HG03097 (cell line): ENCODE data around the gene UBE2F.
"Not testable (repeated sequence)": the region's sequence is repeated elsewhere in the genome, so short reads cannot be mapped to it uniquely, and the experiment has no call there.

Experiments
- ATAC-seq: cut with Tn5 transposase; IDR thresholded peaks from one replicate; pipeline ENCODE4 v1.9.1; 2021; ENCODE audit not compliant: unreplicated experiment, low FRiP score

The UBE2F gene

DNA sequence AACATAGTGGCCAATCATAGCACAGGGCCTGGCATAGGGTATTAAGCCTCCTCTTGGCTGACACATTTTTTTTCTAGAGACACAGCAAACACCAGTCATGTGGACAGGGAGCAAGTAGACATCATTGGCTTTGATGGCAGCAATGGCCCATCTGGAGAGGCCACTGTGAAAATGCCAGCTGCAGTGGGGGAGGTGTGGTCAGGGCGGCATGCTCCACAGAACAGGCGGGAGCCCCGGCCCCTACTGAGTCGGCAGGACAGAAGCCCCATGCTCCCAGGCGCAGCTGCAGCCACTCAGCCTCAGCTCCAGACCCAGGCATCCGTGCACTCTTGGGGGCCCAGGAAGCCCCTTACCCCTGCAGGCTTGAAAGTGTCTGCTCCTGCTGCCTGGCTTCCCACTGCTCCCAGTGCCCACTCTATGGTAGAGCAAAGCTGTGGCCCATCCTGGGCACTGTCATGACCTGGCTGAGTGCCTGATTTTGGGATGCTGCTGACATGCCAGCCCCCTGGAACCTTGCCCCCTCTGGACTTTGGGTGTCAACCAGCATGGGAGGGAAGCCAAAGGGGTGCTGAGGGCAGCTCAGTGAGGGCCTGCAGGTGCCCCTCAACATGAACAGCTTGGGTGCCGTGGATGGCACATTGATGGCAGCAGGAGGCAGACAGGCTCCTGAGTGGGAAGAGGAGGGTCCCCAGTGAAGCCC, 23.3 kb upstream of the UBE2F start:
- no peak for ATAC-seq

DNA sequence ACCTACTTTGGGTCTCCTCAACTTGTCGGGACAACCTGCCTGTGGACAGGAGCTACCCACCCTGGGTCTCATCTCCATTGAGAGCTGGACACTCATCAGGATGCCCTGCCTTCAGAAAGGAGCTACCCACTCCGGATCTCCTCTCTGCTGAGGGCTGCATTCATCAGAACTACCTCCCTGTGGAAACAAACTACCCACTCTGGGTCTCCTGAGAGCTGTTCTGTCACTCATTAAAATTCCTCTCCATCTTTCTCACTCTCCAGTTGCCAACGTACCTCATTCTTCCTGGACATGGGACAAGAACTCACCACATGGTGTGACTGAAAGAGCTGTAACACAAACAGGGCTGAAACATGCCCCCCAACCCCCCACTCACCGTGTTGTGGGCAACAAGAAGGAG, 22.5 kb upstream of the UBE2F start:
- no peak for ATAC-seq

DNA sequence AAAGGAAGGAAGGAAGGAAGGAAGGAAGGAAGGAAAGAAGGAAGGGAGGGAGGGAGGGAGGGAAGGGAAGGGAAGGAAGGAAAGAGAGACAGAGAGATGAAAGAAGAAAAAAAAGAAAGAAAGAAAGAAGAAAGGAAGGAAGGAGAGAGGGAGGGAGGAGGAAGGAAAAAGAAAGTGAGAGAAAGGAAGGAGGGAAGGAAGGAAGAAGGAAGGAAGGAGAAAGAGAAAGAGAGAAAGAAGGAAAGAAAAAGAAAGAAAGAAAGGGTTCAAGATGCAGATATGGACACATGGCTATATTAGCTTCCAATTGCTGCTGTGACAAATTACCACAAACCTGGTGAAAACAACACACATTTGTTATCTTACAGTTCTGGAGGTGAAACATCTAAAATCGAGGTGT, 20.4 kb upstream of the UBE2F start:
- ATAC-seq, result no peak

DNA sequence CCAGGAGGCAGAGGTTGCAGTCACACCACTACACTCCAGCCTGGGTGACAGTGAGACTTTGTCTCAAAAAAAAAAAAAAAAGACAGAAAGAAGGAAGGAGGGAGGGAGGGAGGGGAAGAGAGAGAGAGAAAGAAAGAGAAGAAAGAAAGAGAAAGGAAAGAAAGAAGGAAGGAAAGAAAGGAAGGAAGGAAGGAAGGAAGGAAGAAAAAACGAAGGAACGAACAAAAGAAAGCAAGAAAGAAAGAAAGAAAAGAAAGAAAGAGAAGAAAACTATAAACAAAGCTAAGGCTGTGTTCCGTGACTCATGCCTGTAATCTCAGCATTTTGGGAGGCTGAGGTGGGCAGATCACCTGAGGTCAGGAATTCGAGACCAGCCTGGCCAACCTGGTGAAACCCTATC, 15.5 kb upstream of the UBE2F start:
- not testable (repeated sequence) for ATAC-seq

DNA sequence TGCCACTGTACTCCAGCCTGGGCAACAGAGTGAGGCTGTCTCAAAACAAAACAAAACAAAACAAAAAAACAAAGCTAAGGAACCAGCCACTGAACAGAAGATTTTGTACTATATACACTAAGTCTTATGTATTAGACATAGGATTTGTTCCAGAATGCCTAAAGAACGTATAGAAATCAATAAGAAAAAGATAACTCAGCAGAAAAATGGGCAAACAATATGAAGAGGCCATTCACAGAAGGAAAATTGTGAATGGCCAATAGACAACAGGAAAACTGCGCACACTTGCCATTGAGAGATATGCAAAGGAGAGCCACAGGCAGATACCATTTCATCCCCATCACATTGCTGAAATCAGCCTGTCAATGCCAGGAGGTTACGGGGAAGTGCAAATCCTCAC, 14.9 kb upstream of the UBE2F start:
- ATAC-seq, result no peak

DNA sequence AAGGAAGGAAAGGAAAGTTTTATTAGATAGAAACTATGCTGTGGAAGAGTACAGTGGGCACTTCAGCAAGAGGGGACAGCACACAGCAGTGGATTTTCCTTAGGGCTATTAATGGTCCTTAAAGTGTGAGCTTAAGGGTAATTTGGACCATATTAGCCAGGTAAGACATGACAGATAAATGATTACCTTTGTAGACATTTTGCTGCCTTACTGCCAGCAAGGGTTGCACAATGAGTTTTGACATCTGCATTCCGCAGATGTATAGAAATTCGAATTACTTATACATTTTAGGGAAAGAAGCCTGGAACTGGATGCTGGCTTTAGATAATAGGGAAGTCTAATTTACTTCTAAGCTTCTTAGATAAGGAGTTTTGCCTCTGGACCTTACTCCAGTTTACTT, 14.0 kb upstream of the UBE2F start:
- no peak for ATAC-seq

DNA sequence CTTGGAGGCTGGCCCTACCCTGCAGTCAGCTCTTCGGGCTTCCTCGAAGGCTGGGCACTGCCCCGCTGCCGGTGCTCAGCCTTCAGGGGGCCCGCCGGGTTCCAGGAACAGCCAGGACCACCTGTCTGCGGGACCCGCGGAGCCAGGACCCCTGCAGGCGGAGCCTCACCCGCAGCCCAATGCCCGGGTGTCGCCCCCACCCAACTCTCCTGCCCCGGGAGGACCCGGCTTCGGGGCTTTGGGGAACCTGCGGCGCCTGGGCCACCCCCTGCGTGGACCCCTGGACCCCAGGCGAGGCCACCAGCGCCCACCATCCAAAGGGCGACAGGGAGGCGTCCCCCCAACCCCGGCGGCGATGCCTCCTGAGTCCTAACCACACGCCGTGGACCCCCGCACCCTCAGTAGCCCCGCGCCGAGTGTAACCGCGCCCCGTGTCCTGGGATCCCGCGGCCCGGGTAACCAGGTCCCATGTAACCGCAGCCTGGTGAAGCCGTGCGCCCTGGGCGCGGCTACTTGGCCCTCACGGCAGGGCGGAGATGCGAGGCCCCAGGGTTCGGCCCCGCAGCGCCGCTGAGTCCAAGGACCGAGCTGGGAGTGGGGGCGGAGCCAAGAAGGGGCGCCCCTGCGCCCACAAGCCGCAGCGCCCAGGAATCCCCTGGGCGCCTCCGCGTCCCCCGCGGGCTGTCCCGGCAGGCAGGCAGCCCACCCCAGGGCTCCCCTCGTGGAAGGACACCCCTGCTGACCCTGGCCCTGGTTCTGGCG, 11.0 kb upstream of the UBE2F start:
- ATAC-seq, result no peak

DNA sequence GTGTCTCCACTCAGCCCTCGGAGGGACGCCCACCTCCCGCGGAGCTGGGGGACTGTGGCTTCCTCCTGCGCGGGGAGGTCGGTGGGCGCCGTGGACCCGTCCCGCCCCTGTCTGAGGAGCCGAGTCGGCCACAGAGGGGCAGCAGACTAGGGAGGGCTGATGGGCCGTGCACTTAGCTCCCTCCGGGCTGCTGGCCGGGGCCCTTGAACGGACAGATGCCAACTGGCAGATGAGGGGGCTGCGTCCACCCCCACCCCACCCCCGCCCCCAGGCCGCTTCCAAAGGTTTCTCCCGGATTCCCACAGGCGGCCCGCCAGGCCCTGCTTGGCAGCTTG, 10.4 kb upstream of the UBE2F start:
- ATAC-seq, result no peak

DNA sequence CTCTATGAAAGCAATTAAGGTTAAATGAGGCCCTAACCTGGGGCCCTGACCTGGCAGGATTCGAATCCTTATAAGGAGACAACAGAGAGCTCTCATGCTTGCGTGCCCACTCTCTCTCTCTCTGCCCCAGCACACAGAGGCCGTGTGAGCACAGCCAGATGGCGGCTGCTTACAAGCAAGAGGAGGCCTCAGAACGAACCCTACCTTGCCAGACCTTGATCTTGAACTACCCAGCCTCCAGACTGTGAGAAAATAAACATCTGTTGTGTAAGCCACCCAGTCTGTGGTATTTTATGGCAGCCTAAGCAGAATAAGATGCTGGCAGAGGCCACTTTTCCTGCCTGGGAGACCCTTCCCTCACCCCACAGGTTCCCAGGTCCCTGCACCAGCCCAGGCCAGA, 5.2 kb upstream of the UBE2F start:
- no peak for ATAC-seq

DNA sequence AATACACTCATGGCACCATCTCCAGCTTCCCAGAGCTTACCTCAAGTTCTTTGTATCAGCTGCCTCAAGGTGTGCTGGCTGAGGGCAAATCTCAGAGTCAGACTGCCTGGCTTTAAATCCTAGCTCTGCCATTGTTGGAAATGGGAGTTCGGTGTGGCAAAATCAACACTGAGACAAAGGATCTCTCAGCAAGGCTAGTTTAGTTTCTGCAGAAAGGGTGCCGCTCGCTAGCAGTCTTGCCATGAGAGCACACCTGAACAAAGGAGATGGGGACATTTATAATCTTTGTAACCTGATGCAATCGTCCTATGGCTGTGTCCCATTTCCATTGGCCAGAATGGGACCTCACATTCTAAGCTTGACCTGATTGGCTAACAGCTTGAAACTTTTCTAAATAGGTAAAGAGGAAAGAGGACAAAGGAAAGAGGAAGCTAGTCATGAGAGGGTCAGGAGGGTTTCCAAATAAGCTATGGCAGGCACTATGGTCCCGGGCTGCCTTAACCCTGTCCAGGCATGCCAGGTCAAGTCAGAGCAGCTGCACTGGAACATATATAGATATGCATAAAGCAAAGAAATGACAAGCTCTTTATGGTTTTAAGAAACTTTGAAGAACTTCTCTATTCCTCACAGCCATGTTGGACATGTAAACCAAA, 4.3 kb upstream of the UBE2F start:
- no peak for ATAC-seq

DNA sequence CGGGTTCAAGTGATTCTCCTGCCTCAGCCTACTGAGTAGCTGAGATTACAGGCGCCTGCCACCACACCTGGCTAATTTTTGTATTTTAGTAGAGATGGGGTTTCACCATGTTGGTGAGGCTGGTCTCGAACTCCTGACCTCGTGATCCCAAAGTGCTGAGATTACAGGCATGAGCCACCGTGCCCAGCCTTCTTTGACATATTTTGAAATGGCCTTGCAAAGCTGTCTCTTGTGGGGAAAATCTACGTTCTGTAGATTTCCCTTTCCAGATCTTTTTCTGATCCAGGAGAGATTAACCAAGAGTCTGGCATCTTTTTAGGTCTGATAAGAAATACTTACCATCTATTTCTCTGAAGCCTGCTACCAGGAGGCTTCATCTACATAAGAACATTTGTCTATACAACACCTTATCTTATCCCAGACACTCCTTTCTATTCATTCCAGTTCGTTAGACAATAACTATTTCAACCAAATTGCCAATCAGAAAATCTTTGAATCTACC, 3.3 kb upstream of the UBE2F start:
- ATAC-seq, result not testable (repeated sequence)

DNA sequence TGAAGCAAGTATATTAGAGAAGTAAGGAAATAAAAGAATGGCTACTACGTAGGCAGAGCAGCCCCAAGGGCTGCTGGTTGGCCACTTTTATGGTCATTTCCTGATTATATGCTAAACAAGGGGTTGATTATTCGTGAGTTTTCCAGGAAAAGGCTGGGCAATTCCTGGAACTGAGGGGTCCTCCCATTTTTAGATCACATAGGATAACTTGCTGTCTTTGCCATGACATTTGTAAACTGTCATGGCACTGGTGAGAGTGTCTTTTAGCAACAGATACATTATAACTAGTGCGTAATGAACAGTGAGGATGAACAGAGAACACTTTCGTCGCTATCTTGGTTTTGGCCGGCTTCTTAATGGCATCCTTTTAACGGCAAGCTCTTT, 2.6 kb upstream of the UBE2F start:
- no peak for ATAC-seq

DNA sequence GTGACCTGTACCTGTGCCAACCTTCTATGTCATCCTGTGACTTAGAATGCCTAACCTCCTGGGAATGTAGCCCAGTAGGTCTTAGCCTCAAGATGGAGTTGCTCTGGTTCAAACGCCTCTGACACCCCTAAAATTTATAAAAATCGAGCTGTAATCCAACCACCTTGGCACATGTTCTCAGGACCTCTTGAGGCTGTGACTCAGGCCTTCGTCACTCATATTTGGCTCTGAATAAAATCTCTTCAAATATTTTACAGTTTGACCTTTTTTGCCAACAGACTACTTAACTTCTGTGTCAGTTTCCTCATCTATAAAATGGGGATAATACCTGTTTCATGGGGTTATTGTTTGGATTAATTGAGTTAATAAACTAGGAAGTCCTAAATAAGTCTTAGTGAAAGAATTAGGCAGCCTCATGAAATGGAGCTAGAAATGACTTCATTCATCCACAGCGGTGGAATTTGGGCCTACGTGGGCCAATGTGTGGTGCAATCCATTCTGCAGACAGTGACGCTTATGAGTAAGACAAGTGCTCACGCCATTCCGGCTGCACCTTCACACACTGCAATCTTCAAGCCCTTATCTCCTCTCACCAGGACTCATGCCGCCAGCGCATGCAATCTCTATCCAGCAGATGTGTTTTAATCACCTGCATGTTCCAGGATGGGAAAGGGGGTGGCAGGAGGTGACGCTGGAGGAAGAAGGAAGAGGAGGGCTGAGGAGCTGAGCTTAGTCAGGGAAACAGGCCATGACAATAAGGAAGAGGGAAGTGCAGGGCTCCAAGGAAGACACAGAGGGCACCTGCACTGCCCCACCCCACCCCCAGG, 2.0 kb upstream of the UBE2F start:
- no peak for ATAC-seq

DNA sequence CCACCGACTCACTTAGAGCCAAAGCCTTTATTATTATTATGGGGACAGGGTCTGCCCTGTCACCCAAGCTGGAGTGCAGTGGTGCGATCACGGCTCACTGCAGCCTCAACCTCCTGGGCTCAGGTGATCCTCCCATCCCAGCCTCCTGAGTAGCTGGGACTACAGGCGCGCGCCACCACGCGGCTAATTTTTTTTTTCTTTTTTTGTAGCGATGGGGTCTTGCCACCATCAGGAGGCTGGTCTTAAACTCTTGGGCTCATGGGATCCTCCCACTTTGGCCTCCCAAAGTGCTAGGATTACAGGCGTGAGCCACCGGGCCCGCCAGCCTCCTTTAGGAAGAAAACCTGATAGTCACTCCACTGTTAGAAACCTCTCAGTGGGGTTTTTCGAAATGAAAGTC, 970 bp upstream of the UBE2F start:
- ATAC-seq, result not testable (repeated sequence)

DNA sequence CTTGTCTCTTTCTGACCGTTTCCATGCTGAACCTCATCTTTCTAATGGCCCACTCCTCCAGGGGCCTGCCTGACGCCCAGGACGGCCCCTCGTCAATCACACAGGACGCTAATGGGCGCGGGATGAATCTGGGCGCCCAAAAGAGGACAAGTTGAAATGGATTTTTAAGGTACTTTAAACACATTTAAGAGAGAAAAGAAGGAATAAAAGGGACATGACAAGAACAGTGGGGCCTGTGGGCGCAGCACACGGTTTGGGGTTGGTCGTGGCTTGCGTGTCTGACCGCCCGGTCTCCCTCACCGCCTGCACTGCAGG, 607 bp upstream of the UBE2F start:
- no peak for ATAC-seq

DNA sequence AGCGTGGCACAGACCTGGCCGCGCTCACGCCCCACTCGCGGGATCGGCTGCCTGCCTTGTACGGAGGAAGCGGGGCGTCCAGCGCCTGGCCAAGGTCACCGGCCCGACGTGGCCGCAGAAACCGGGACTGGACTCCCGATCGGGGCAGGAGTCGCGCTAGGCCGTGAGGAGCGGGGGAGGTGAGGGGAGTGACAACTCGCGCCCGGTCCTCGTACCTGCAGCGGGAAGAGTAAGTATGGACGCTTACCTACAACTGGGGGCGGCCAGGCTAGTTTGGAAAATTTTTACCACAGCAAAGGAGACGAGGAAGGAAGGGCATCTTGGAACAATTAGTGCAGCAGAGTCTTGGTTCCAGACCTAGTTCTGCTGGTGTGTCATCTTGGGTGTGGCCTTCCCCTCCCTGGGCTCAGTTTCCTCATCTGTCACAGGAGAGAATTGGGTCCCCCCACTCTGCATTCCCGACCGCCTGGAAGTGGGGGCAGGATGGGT, 693 bp downstream of the UBE2F start:
- no peak for ATAC-seq

DNA sequence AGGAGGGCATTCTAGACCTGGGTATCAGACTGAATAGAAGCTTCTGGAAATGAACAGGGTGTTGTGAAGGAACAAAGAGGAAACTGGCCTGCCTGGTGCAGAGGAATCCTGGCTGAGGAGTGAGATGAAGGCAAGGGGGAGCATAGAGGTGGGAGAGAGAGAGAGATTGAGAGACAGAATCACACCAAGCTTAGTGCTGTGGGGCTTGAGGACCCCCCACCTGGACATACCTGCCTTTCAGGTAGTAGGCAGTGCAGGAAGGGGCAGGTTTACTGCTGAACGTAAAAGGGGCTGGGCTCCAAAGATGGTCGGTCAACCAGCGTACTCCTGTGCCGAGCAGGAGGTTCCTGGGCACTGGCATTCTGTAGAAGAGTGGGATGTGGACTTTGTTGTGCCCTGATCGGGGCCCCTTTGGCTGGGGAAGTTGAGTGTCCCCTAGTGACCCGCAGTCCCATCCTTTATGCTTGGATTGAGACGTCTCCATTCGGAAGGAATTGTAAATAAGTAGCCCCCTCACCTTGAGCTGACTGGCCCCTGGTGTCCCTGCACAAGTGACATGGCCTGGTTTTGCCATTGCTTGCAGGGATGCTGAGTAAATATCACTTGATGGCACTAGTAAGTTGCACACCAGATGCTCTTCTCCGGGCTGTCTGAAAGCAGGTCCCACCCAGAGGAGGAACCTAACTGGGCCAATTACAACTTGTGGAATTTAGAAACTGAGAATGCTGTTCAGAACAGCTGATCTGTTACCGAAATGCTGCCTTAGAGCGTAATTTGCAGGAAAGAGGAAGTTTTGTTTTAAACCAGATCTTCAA, 1.4 kb downstream of the UBE2F start:
- ATAC-seq, result no peak

DNA sequence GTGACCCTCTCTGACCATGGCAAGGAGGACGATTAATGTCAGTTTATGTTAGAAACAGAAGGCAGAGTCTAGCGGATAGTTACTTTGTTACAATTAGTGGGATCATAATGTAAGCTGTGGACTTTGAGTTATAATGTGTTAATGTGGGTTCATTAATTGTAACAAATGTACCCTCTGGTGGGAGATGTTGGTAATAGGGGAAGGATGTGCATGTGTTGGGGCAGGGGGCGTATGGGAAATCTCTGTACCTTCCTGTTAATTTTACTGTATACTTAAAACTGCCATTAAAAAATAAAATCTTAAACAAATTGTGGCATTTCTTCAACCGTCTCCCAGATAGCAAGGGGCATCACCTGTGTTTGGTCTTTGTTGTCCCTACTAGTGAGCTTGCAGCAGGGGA, 4.8 kb downstream of the UBE2F start:
- no peak for ATAC-seq

DNA sequence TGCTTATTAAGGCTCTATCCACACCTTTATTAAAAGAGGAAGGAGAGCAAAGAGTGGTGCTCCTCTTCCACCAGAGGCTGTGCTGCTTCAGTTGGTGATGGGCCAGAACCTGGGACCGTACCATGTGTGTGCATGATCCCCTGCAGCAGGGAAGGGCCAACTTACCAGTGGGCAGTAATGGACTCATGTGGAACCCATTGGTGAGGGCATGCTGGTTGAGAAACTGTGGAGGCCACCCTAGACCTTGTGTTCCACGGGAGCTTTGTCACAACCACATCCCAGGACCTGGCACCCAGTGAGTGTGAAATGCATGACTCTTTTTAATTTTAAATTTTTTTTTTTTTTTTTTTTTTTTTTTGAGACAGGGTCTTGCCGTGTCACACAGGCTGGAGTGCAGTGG, 5.4 kb downstream of the UBE2F start:
- no peak for ATAC-seq

DNA sequence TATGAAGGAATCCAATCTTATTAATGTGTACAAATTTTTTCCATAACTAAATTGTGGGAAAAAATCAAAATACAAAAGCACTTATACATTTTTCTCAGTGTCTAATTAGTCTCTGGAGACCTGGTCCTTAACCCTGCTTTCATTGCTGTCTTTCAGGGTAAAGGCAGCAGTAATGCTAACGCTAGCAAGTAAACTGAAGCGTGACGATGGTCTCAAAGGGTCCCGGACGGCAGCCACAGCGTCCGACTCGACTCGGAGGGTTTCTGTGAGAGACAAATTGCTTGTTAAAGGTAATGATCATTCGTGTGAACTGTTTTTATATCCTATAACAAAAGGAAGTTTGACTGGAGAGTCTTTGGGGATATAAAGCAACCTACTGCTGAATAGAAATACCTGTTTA, 6.1 kb downstream of the UBE2F start:
- ATAC-seq, result no peak
